Measurements from ENCODE around the gene PCDH15.

DNA sequence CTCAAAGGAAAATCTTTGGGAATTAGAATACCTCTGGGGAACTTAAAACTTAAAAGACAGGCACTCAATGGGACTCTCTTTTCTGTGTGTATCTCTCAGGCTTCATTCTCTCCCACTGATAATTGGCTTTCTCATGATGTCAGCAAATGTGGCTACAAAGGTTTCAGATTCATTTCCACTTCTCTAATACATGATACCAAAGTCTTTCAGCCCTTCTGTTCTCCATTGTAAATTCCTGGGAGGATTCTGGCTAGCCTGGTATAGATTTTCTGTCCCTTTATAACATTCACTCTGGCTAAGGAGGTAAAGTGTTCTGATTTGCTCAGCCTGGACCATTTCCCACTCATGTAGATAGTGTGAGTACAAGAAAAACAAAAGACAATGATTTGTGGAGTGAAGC lies 606.2 kb downstream of the PCDH15 start:
- no peak for TF ChIP-seq POLR2A (IDR thresholded peaks at IDR 0.05)
- TF ChIP-seq, protein P1, sequence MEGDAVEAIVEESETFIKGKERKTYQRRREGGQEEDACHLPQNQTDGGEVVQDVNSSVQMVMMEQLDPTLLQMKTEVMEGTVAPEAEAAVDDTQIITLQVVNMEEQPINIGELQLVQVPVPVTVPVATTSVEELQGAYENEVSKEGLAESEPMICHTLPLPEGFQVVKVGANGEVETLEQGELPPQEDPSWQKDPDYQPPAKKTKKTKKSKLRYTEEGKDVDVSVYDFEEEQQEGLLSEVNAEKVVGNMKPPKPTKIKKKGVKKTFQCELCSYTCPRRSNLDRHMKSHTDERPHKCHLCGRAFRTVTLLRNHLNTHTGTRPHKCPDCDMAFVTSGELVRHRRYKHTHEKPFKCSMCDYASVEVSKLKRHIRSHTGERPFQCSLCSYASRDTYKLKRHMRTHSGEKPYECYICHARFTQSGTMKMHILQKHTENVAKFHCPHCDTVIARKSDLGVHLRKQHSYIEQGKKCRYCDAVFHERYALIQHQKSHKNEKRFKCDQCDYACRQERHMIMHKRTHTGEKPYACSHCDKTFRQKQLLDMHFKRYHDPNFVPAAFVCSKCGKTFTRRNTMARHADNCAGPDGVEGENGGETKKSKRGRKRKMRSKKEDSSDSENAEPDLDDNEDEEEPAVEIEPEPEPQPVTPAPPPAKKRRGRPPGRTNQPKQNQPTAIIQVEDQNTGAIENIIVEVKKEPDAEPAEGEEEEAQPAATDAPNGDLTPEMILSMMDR (IDR thresholded peaks at IDR 0.05) = no peak
